ENCODE results near the gene UBE2O. TPM values are rescaled to one million over a fixed set of nuclear protein-coding genes. Genes with fewer than 3 reads are reported as not detected.

UBE2O gene
- total RNA-seq, 2 donors from 2014 or later = 17.1 to 30.3 TPM

DNA sequence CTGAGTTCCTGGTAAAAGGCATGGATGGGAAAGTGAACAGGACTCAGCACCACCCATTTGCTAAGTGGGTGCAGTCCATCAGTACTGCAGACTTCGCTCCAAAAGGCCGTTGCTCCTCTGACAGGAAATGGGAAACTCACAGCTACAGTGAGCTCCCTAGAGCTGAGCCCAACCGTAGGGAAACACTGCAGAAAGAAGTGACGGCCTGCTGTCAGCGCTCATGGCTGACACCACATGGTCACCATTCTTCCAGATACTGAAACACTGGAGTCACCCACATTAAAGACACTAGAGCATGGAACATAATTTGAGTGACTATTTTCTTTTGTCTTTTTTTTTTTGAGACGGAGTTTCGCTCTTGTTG is 31.9 kb downstream of the UBE2O start:
- WGBS, 2 donors = 62 to 81% methylated on average over 7 of the region's 7 CpGs
- H3K9me3 ChIP-seq = no peaks in the 10 kb centered on the region
- H3K36me3 ChIP-seq (replicated peaks in 1 of 2; ENCODE audit: insufficient read depth in 1 of 2, low read depth in 2 of 2) = no peaks in the 10 kb centered on the region
- TF ChIP-seq POLR2A (IDR thresholded peaks at IDR 0.05) = no peak
- TF ChIP-seq, protein P1, sequence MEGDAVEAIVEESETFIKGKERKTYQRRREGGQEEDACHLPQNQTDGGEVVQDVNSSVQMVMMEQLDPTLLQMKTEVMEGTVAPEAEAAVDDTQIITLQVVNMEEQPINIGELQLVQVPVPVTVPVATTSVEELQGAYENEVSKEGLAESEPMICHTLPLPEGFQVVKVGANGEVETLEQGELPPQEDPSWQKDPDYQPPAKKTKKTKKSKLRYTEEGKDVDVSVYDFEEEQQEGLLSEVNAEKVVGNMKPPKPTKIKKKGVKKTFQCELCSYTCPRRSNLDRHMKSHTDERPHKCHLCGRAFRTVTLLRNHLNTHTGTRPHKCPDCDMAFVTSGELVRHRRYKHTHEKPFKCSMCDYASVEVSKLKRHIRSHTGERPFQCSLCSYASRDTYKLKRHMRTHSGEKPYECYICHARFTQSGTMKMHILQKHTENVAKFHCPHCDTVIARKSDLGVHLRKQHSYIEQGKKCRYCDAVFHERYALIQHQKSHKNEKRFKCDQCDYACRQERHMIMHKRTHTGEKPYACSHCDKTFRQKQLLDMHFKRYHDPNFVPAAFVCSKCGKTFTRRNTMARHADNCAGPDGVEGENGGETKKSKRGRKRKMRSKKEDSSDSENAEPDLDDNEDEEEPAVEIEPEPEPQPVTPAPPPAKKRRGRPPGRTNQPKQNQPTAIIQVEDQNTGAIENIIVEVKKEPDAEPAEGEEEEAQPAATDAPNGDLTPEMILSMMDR (IDR thresholded peaks at IDR 0.05) = no peak
- no peaks in the 10 kb centered on the region for H3K27me3 ChIP-seq
- no peak overlapping the region for H3K27ac ChIP-seq
- intact Hi-C loops (cut with DNase I) = no loop called here
- peaks cover 30% of the 10 kb centered on the region for H3K4me1 ChIP-seq
- DNase-seq = no peak
- H3K4me3 ChIP-seq = no peak overlapping the region
- ATAC-seq = no peak

DNA sequence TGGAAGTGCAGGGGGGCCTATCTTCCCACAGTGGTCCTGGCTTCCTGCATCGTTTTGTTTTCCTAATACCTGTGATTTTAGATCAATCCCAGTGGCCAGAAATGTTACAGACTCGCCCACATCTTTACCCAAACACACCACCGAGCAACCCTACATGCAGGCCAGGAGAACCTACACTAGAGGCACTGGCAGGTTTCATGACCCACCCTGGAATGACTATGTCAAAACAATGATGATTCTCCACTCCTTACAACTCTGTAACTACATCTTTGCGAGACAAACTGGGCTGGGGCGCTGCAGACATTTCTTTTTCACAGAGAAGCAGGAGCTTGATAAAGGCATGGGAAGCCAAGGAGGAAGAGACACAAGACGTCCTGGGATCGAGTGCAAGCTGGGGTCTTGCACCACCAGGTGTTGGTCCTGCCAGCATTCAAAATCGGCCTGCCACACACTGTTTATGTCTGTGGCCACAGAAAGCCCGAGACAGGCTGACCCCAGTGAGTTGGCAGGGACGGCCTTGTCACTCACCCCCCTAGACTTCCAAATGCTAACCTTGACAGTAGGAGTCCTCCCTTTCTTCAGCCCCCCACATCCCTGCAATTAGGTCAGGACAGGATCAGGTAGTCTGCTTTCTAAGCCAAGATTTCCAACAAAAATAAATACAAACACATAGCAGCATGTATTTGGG is 32.5 kb downstream of the UBE2O start:
- 66 to 74% methylated on average over 10 of the region's 10 CpGs for WGBS, 2 donors
- ATAC-seq (no peak), DNase-seq (no peak)
- intact Hi-C loops (cut with DNase I) = no loop called here
- Histone ChIP-seq H3K27me3 (no peaks in the 10 kb centered on the region), H3K27ac (no peak overlapping the region), H3K4me1 (peaks cover 30% of the 10 kb centered on the region), H3K4me3 (no peak overlapping the region), H3K36me3 (replicated peaks in 1 of 2; ENCODE audit: insufficient read depth in 1 of 2, low read depth in 2 of 2) (no peaks in the 10 kb centered on the region), H3K9me3 (no peaks in the 10 kb centered on the region)
- TF ChIP-seq, protein P1 (IDR thresholded peaks at IDR 0.05) = no peak
- no peak for TF ChIP-seq POLR2A (IDR thresholded peaks at IDR 0.05)

DNA sequence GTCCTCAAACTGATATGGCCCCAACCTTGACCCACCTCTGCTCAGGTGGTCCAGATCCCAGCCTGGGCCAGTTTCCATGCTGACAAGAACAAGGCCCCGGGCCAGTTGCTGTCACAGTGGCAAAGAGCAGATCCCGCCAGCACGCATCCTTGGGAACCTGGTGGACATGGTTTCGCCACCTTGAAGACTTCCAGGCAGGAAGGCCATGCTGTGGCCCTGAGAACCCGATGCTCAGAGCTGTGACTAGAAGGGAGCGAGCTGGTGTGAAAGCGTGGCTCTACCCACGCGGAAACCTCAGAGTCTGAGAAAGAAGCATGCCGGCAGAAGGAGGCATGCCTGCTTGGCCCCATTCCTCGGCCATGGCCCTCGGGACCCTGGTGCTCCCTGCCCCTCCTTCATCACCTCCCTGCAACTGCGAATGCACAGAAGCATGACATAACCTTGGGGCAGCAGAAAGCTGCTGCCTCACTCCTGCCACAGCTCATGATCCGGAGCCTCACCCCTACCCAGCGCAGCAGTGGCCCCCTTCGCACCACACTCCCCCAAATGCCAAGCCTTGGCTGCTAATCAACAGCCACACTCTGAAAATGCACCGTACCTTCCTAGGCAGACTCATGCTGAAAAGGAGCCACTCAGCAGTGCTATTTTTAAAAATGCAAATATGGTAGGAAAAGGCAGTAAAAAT is 33.2 kb downstream of the UBE2O start:
- DNase-seq = no peak
- Histone ChIP-seq H3K27me3 (no peaks in the 10 kb centered on the region), H3K4me3 (no peak overlapping the region), H3K4me1 (peaks cover 38% of the 10 kb centered on the region), H3K27ac (no peak overlapping the region), H3K9me3 (no peaks in the 10 kb centered on the region), H3K36me3 (replicated peaks in 1 of 2; ENCODE audit: insufficient read depth in 1 of 2, low read depth in 2 of 2) (no peaks in the 10 kb centered on the region)
- TF ChIP-seq, protein P1 (IDR thresholded peaks at IDR 0.05) = no peak
- no peak for TF ChIP-seq POLR2A (IDR thresholded peaks at IDR 0.05)
- 79 to 81% methylated on average over 16 to 17 of the region's 17 CpGs for WGBS, 2 donors
- ATAC-seq = no peak
- intact Hi-C loops (cut with DNase I) = no loop called here

DNA sequence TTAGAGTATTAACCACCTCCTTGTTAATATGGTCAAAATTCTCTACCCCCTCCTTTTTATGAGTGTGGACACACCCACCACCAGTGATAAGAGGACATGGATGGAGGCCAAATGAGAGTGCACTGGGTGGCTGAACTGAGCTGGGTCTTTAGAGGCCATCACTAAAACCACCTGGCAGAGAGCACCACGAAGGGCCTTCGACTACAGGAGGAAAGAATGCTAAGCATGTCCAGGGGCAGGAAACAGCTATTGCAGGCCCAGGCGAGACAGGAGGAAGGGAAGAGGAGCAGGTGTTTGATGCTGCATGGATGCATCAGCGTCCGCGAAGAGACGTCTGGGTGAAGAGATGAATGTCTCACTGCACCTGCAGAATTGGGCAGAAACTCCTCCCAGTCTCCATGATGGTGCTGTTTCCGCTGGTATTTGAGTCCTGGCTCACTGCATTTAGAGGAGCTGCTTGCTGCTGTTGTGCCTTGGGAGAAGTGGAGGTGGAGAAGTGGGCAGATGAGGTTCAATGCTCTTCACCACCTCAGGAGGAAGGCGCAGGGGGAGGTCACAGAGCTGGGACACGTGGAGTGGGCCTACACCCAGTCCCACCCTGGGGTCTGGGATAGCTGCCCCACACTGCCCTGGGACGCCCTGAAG is 35.3 kb downstream of the UBE2O start:
- DNase-seq (peak; percentile 28 to 63 (median 40)), ATAC-seq (peak; percentile 60)
- H3K36me3 ChIP-seq (replicated peaks in 1 of 2; ENCODE audit: insufficient read depth in 1 of 2, low read depth in 2 of 2) = no peaks in the 10 kb centered on the region
- intact Hi-C loops (cut with DNase I) = no loop called here
- WGBS, 2 donors = 46 to 57% methylated on average over 11 of the region's 11 CpGs
- peak overlapping the region in 2 of 4 donors; percentile 19 to 28 for H3K27ac ChIP-seq
- no peaks in the 10 kb centered on the region for H3K9me3 ChIP-seq
- H3K27me3 ChIP-seq = no peaks in the 10 kb centered on the region
- no peak for TF ChIP-seq POLR2A (IDR thresholded peaks at IDR 0.05)
- TF ChIP-seq, protein P1 (IDR thresholded peaks at IDR 0.05) = no peak
- peaks cover 43% of the 10 kb centered on the region for H3K4me1 ChIP-seq
- H3K4me3 ChIP-seq = no peak overlapping the region

Data from body of pancreas (tissue), 4 donors.